ENCODE measurements around the gene ETFA.

- TF ChIP-seq POLR2A (IDR thresholded peaks at IDR 0.05; ENCODE audit: low read length) (no peak), GATA1 (IDR thresholded peaks at IDR 0.05; ENCODE audit: low read depth, low read length) (no peak)
Observed at GRCh38 chr15:76320012-76320411, 8.7 kb upstream of the ETFA start.

Measured in erythroblast (primary cell).